Stimulated activated CD8-positive, alpha-beta memory T cell treated with anti-CD3 and anti-CD28 coated beads, Interleukin-12 subunit alpha, Interleukin-12 subunit beta, amount 100 ng/mL, for 4 hours (primary cell): ENCODE data around the gene SMYD5.

Source experiments
- DNase-seq: peaks from one replicate; pipeline ENCODE4 v3.0.0-alpha.2; 2020; ENCODE audit warnings: low read depth

Gene SMYD5

DNA sequence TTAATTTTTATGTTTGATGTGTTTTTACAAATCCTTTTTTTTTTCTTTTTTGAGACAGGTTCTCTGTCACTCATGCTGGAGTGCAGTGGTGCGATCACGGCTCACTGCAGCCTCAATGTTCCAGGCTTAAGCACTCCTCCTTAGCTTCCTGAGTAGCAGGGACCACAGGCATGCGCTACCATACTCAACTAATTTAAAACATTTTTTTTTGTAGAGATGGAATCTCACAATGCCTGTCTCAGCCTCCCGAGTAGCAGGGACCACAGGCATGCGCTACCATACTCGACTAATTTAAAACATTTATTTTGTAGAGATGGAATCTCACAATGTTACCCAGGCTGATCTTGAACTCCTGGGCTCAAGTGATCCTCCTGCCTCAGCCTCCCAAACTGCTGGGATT, 8.4 kb upstream of the SMYD5 start:
- DNase-seq = no peak

DNA sequence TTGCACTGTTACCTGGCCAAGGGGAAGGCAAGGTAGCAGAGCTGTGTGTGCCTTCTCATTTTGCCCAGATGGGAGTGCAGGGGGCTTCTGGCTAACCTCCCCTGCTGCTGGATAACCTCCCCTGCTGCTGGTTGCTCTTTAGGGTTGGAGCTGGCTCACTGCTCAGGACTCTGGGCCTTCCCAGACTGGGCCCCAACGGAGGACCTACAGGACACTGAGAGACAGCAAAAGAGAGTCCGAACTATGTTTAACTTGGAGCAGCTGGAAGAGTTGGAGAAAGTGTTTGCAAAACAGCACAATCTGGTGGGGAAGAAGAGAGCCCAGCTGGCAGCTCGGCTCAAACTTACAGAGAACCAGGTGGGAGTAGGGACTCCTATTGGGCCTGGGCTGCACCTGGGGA, 5.8 kb upstream of the SMYD5 start:
- DNase-seq = no peak

DNA sequence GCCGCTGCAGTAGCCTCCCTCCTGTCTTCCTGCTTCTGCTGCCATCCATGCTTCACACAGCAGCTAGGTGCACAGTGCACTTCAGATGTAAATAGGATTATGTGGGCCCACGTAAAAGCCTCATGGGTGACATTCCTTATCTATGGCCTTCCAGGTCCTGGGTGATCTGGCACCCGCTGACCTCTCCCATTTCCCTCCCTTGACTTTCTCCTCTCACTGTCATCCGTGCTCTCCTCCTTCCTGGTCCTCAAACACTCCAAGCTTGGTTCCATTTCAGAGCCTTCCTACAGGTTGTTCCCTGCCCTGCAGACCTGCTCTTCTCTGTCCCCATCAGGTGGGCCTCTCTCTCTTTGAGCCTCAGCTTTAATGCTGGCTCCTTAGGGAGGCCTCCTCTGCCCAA, 4.0 kb upstream of the SMYD5 start:
- DNase-seq = no peak

DNA sequence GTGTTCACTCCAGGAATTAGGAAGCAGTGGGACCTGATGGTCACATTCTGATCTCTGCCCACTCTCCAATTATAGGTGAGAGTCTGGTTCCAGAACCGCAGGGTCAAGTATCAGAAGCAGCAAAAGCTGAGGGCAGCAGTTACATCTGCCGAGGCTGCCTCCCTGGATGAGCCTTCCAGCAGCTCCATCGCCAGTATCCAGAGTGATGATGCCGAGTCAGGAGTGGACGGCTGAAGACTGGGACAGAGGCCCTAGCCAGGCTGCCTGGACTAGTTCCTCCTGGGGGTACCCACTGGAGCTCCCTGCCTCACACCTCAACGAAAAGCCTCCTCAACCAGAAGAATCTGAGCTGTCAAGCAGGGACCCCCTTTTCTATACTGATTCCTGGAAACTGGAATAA, 3.3 kb upstream of the SMYD5 start:
- no peak for DNase-seq

DNA sequence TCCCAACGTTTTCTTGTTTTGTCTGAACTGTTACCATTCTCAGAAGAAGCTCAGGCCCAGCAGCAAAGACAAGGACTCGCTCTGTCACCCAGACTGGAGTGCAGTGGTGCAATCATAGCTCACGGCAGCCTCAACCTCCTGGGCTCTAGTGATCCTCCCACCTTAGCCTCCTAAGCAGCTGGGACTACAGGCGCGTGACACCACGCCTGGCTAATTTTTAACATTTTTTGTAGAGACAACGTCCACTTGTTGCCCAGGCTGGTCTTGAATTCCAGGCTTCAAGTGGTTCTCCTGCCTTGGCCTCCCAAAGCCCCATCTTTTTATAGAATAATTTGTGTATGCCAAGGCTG, 2.0 kb upstream of the SMYD5 start:
- no peak for DNase-seq

DNA sequence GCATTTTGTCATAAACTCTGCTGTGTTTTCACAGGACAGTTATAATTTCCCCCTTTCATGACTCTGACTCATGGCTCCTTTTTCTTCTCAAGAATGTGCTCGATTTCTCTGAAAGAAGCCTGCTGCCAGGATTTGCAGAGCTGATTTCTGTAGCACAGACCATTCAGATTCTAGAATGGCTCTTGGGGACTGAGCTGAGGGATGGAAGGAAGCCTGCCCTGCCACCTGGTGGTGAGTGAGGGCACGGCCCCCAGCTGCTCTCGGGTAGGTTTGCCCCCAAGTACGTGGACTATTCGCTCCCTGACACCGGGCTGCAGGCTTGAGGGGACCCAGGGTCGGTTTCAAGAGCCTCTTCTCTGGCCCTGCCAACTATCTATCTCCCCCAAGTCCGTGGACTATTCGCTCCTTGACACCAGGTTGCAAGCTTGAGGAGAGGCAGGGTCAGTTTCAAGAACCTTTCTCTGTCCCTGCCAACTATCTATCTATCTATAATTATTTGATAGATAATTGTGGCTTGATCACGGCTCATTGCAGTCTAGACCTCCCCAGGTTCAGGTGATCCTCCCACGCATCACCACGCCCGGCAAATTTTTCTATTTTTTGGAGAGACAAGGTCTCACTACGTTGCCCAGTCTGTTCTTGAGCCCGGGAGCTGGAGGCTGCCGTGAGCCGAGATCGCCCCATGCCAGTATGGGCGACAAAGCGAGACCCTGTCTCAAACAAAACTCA, 1.4 kb upstream of the SMYD5 start:
- DNase-seq = peak; percentile 53

DNA sequence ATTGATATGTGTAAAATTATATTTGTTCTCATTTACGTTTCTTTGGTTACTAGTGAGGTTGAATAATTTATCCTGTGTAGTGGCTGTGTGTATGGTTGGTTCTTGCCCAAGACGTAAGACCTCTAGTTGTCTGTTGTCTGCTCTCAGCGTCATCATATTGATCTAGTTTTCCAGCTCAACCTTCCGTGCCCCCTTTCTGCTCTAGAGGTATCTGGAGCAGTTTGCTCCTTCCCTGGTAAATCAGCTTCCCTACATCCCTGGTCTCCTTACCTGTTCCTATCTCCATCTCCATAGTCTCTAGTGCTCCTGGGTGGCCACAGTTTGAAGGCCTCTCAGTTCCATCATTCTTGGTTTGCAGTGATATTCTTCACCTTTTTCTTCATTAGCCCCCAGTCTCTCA, 1.2 kb downstream of the SMYD5 start:
- no peak for DNase-seq

DNA sequence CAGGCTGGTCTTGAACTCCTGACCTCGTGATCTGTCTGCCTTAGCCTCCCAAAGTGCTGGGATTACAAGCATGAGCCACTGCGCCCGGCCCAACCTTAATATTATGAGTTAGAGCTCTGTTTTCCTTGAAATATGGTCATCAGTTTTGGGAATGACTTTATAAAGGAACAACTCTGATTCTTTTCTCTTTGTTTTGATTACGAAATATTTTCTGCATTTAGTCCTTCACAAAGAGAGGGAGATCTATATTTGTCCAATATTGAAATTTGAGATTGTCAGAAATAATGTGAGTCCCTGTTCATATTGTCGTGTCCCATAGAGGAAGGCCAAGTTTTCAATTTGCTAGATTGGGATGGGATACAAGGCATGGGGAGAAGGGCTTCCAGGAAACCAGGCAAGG, 3.1 kb downstream of the SMYD5 start:
- DNase-seq = no peak

DNA sequence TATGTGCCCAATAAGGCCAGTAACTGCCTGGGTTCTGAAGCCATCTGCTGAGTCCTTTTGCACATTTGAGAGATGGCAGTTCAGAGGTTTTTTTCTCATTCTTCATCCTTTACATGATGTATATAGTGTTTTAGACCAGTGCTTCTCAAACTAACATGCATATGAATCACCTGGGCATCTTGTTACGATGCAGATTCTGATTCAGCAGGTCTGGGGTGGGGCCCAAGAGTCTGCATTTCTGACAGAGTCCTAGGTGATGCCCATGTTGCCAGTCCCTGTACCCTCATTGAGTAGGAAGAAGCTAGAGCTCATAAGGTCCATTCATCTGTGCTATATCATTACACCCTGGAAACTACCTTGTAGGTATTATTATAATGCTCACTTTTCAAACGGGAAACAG, 3.8 kb downstream of the SMYD5 start:
- DNase-seq = no peak

DNA sequence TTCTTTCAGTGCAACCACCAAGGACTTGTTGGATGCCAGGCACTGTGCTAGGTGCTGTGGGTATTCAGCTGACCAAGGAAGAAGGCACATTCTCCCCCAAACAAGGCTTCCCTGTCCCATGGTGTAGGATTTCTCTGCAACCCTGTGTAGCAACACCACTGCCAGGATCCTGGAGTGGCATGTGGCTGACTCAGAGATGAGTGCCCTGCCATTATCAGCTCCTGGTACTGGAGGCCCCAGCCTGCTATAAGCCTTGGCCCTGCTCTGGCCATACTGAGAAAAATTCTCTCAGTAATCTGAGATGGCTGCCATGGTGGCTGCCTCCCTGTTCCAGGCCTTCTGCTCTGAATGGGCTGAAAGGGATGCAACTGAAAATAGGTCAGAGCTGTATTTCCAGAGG, 4.3 kb downstream of the SMYD5 start:
- DNase-seq = no peak

DNA sequence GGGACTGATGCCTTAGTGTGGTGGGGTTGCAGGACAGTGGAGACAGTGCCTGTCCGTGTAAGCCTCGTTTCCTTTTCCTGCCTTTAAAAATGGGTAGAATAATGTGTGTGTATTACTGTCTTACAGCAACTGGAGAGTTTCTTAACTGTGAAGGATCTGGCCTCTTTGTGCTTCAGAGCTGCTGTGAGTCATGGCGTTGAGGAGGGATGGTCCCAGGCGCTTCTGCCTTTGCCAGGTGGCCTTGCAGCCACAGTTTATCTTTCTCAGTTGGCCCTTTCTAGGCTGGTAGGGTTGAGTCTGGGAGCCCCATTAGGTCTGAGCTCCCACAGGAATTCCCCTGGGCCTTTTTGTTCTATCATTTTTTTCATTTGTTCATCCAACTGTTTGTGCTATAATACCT, 9.8 kb downstream of the SMYD5 start:
- DNase-seq = no peak

DNA sequence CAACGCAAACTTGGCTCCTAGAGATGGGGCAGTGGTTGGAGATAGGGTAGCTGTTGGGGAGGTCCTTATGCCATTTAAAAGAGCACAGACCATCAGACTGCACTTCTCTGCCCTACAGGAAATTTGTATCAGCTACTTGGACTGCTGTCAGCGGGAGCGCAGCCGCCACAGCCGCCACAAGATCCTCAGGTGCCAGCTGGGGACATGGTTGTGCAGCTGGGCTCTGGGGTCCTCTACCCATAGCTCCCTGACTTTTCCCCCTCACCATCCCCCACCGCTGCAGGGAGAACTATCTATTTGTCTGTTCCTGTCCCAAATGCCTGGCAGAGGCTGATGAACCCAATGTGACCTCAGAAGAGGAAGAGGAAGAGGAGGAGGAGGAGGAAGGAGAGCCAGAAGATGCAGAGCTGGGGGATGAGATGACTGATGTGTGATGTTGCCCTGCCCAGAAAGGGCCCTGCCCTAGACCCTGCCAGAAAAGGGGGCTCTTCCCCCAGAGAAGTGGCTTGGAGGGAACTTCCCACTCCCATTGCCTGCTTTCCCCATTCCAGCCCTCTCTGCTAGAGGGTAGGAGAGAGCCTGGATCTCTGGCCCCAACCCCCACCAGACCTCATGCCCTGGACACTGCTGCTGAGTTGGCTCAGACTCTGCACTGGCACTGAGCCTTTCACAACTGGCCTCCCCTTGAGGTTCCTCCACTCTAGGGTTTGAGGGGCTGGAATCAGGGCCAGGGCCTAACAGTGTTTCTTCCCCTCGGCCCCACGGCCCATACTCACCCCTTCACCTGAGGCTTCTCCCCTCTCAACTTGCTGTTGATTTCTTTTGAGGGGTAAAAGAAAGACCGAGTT, 11.7 kb downstream of the SMYD5 start:
- DNase-seq = no peak

DNA sequence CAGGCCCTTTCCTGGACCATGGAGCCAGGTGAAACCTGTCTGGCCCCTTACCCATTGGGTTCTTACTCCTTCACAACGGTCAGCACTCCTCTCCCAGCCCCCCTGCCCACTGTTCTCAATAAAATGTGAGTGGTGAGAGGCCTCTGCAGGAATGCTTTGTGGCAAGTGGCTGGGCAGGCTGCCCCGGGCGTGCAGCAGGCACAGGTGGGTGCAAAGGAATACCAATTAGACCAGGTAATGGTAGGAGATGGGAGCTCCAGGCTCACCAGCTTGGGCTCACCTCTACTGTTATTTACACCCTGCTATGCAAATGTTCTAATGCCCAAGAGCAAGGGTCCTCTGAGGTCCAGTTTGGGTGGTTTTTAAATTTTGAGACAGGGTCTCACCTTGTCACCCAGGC, 13.0 kb downstream of the SMYD5 start:
- no peak for DNase-seq

DNA sequence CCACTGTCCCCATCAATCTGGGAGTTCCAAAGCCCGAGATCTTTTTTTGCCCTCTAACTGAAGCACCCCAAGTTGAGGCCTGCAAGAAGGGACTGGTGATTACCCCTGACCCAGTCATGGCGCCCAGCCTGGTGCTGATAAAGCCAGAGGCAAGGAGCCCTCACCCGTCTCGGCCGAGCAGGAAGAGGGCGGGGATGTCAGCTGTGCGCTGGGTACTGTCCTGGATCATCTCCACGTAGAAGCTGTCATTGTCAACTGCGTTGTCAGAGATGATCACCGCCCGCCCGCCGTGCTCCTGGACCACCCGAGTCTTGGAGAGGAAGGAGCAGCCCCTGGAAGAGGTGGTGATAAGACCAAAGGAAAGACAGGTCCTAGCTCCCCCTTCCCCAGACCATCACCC, 14.6 kb downstream of the SMYD5 start:
- no peak for DNase-seq

DNA sequence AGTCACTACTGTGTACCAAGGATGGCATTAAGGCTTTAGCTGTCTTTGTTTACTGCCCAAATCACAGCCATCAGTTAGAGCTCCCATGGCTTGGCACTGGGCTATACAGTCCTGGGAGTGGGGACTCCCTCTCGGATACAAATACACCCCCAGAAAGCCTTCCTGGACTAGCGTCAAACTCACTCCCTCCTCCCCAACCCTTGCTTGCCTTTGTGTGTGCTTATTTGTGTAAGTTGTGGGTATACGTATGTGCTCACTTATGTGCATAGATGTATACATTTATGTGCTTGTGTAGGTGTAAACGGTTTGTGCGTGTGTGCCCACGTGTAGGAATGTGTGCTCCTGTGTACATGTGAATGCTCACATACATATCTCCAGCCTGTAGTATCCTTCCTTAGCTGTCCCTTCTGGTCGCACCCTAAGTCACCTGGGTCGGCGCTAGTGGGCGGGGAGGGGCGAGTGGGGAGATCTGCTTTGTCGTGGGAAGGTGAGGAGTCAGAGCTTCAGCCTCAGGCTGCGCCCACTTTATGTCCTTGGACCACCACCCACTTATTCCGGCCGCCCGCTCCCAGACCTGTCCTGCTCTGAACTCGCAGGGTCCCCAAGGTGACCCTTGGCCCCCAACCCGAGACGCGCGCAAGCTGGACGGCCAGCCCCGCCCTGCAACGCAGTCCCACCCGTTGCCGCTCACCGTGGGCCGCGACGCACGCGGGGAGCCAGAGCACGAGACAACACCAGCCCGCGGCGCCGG, 18.5 kb downstream of the SMYD5 start:
- DNase-seq = no peak

DNA sequence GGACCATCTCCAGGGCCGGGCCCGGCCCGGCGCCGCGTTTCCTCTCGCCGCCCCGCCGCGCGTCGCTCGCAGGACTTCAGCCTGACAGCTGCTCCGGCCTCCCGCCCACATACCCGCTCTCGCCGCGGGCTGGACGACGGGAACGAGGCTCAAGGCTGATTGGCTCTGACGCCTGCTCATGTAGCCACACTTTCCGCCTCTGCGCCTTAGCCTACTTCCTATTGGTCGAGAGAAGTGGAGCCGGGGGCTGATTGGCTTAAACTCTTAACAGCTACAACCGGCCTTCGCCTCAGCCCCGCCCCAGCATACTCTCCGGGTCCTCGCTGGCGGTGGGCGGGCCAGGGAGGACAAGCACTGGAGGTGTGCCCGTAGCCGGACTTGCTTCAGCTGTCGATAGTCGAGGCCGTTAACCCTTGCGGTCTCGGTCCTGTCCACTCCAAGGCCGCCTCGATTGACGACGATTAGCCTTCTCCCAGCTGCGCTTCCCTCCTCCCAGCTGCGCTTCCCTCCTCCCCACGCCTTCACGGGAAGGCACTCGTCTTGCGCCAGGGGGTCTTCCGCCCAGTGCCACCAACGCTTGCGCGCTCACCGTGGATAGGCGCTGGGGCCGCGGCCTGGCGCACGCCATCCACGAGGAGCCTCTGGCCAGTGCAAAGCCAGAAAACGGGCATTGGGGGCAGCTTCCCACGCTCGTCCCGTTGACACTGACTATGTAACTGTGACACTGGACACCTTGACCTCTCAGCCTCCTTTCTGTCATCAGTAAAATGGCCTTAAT, 19.3 kb downstream of the SMYD5 start, which contains the start of gene PRADC1:
Gene PRADC1, minus strand, starts transcription at position 86 of the 778 bp plus-strand sequence. Its CDS starts 79 bp downstream, at position 7.
- peak; percentile 88 for DNase-seq

DNA sequence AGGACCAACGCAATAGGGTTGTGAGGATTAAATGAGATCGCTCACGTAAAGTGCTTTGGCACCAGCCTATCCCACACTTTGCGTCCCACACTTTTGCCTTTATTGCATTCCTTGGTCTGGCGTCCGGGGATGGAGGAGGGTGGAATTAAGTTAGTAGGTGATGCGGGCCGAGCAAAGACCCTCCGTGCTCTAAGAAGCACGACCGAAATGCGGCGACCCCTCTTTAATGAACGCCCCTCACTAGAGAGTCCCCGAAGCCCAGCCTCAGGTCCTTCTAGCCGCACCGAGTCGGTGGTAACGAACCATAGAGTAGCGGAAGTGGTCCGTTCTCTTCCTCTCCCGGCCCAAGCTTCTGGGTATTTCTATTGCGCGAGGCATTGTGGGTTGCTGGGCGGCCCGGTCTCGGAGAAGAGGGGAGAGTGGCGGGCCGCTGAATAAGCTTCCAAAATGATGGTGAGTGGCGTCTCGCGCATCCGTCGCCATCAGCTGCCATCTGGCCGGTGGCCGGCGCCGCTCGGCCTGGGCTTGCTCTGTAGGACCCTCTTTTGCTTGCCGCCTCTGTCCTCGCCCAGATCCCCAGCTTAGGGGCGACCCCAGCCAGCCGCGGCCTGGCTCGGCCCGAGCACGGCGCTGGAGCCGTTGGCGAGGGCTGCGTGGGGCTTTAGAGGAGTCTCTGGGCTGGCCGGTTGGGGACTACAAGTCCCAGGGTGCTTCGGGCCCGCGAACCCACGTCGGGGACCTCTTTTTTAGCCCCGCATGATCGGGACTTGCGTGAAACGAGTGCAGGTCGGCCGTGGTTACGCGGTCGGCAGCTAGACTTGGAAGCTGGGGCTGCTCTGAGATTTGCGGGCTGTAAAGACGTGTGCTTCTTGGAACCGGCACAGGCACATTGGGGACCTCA, 20.1 kb downstream of the SMYD5 start, which contains the start of gene CCT7:
Gene CCT7, plus strand, starts transcription at position 377 of the 901 bp plus-strand sequence. Its CDS starts 71 bp downstream, at position 448.
- peak; percentile 70 for DNase-seq

DNA sequence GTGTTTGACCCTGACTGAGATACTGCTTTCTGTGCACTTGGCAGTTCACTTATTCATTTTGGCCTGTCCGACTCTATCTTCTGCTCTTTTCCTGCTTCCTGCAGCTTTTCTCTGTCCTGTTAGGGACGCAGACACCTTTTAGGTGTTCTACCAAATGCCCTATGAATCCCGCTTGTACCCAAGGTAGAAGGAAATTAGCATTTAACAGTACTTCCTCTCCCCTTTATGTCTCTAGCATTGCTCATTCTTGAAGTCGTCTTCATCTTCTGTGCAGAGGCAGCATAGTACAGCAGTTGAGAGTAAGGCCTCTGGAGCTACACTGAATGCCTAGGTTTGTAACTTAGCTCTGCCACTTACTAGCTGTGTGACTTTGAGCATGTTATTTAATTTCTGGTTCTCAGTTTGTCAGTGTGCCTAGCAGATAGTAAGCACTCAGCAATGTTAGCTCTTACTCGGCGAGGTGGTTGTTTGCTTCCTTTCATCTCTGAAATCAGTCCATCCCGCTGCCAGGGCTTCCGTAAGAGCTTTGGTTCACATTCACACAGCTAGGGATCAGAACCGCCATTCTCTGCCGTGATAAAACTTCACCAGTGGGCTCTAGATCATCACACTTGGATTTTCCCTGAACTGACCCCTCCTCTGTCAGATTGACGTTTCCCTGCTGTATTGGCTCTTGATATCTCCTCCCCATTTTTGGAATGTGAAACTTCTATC, 21.4 kb downstream of the SMYD5 start:
- DNase-seq = no peak

DNA sequence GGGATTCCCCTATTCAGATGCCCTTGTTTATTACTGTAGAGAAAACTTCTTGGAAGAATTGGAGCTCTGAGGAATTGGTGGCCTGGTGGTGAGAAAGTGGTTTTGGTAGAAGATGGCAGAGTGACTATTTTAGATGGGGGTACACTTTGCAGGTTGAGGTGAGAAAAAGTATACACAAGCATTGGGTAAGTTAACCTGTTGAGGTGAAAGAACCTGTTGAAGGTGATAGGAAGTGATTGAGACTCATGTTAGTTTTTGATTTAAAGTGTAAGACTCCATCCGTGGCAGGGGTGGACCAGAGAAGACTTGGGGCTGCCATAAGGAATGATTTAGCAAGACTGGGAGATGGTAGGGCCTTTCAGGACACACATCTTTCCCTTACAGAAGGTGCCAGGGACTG, 23.1 kb downstream of the SMYD5 start:
- no peak for DNase-seq

DNA sequence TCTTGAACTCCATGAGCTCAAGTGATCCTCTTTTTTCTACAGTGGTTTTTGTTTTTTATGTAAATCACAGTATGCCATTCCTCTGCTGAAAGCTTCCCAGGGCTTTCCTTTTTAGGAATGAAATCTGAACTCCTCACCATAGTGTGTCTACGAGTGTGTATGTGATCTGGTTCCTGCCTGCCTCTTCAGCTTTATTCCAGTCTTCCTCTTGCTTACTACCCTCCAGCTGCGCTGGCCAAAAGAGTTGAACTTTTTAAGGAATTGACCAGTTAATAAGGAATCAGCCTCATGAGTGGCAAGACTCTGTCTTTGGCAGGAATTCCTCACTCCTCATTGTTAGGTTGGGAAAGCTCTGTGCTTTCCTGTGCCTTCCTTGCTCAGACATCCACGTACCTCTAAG, 24.1 kb downstream of the SMYD5 start:
- DNase-seq = no peak
